Ishikawa (cell line): ENCODE results near the gene GATAD2B.

ENCODE experiments used
- CEBPB ChIP-seq: IDR thresholded peaks from 2 replicates; pipeline ENCODE4 v1.6.1; 2012
- CREB1 ChIP-seq: IDR thresholded peaks from 2 replicates; pipeline ENCODE4 v1.6.1; 2012; ENCODE audit warnings: low read depth
- EGR1 ChIP-seq: IDR thresholded peaks from 2 replicates; pipeline ENCODE4 v1.6.1; 2012
- EP300 ChIP-seq: IDR thresholded peaks from 2 replicates; pipeline ENCODE4 v1.6.1; 2012; ENCODE audit warnings: borderline replicate concordance
- FOXM1 ChIP-seq: IDR thresholded peaks from 2 replicates; pipeline ENCODE4 v1.6.1; 2012; ENCODE audit warnings: low read depth, borderline replicate concordance
- MAX ChIP-seq: IDR thresholded peaks from 2 replicates; pipeline ENCODE4 v1.6.1; 2012
- NFIC ChIP-seq: IDR thresholded peaks from 2 replicates; pipeline ENCODE4 v1.6.1; 2012
- RAD21 ChIP-seq: IDR thresholded peaks from 2 replicates; pipeline ENCODE4 v1.6.1; 2012; ENCODE audit warnings: low read depth
- REST ChIP-seq: IDR thresholded peaks from 2 replicates; pipeline ENCODE4 v1.6.1; 2012; ENCODE audit warnings: low read depth, mild to moderate bottlenecking
- TAF1 ChIP-seq: IDR thresholded peaks from 2 replicates; pipeline ENCODE4 v1.6.1; 2012; ENCODE audit warnings: low read depth, mild to moderate bottlenecking
- TCF12 ChIP-seq: IDR thresholded peaks from 2 replicates; pipeline ENCODE4 v1.6.1; 2012; ENCODE audit warnings: low read depth
- TEAD4 ChIP-seq: IDR thresholded peaks from 2 replicates; pipeline ENCODE4 v1.6.1; 2012
- USF1 ChIP-seq: IDR thresholded peaks from 2 replicates; pipeline ENCODE4 v1.6.1; 2012
- YY1 ChIP-seq: IDR thresholded peaks from 2 replicates; pipeline ENCODE4 v1.6.1; 2012; ENCODE audit warnings: low read depth
- ZBTB7A ChIP-seq: IDR thresholded peaks from 2 replicates; pipeline ENCODE4 v1.6.1; 2012; ENCODE audit warnings: low read depth

The GATAD2B gene

GRCh38 chr1:153777648-153778047 is 145.1 kb downstream of the GATAD2B start:
- TF ChIP-seq NFIC (0 out of 2 replicates have a peak, but pooled peaks have one; percentile 15), TAF1 (no peak), EGR1 (0 out of 2 replicates have a peak, but pooled peaks have one; percentile 7)

- no peak for TF ChIP-seq EP300
- TF ChIP-seq MAX, result no peak
Observed at GRCh38 chr1:153776845-153777370, 145.9 kb downstream of the GATAD2B start.

GRCh38 chr1:153776352-153776751 is 146.4 kb downstream of the GATAD2B start:
- TF ChIP-seq USF1, result no peak
- no peak for TF ChIP-seq TAF1
- TF ChIP-seq EP300, result no peak
- no peak for TF ChIP-seq EGR1

GRCh38 chr1:153775458-153776327 is 147.1 kb downstream of the GATAD2B start:
- no peak for TF ChIP-seq REST
- TF ChIP-seq TAF1, result peak; percentile 54
- peak; percentile 50; the same call in 1 of the 2 replicates for TF ChIP-seq ZBTB7A
- TF ChIP-seq NFIC, result peak; percentile 30; the same call in 1 of the 2 replicates
- TF ChIP-seq TCF12, result no peak; the same call in 1 of the 2 replicates
- no peak for TF ChIP-seq FOXM1

GRCh38 chr1:153774780-153775457 is 147.9 kb downstream of the GATAD2B start, which contains the start of gene SLC27A3:
TSS of gene SLC27A3 (plus strand) at chr1:153775407. CDS start at chr1:153775498, 91 bp downstream.
- TF ChIP-seq FOXM1 (no peak), USF1 (no peak), NFIC (no peak), TEAD4 (no peak), MAX (no peak; the same call in 1 of the 2 replicates), CEBPB (no peak), TCF12 (peak; percentile 20; the same call in 1 of the 2 replicates), YY1 (no peak), EP300 (no peak), ZBTB7A (peak; percentile 6; the same call in 1 of the 2 replicates), TAF1 (0 out of 2 replicates have a peak, but pooled peaks have one; percentile 21), CREB1 (no peak), EGR1 (no peak), REST (no peak), RAD21 (no peak)

GRCh38 chr1:153774026-153774595 is 148.7 kb downstream of the GATAD2B start:
- TF ChIP-seq NFIC (no peak), ZBTB7A (no peak), FOXM1 (no peak), TAF1 (no peak), EP300 (no peak), CREB1 (no peak), EGR1 (no peak), RAD21 (no peak)
